Transverse colon (tissue), 4 donors: Measurements from ENCODE around the gene ELMO3. TPM values are rescaled to one million over a fixed set of nuclear protein-coding genes. Genes with fewer than 3 reads are reported as not detected.

Experiments
- DNase-seq: peaks from one replicate; pipeline ENCODE4 v3.0.0-alpha.2; 2019
- H3K27ac ChIP-seq, 4 donors: fragments of 200-600 bp; sonication (generic); 2 replicates each; pipeline ENCODE4 v1.5.1; 2016 to 2018; ENCODE audit warnings: inconsistent platforms in 4 of 4
- H3K27me3 ChIP-seq: fragments of 200-600 bp; sonication (generic); 2 replicates; pipeline ENCODE4 v1.5.1; 2017; ENCODE audit warnings: inconsistent platforms
- H3K36me3 ChIP-seq, 4 donors: fragments of 200-600 bp; sonication (generic); 2 replicates each; pipeline ENCODE4 v1.5.1; 2017 to 2019; ENCODE audit warnings: inconsistent platforms in 4 of 4
- H3K4me1 ChIP-seq, 4 donors: fragments of 200-600 bp; sonication (generic); 2 replicates each; pipeline ENCODE4 v1.5.1; 2017 to 2020; ENCODE audit warnings: inconsistent platforms in 4 of 4
- H3K4me3 ChIP-seq, 4 donors: fragments of 200-600 bp; sonication (generic); 1 replicate in 1 of 4; 2 replicates in 3 of 4; pipeline versions ENCODE4 v1.5.1 to v1.6.1; 2017 to 2019; ENCODE audit warnings: inconsistent platforms in 4 of 4
- H3K9me3 ChIP-seq, 2 donors: fragments of 200-600 bp; sonication (generic); 2 replicates each; pipeline ENCODE4 v1.5.1; 2017 to 2019; ENCODE audit warnings: inconsistent platforms in 2 of 2
- CTCF ChIP-seq, 5 experiments: fragments of 200-600 bp in 3 of 5; fragments of 450-650 bp in 2 of 5; sonication (generic) in 3 of 5; IDR thresholded peaks; 1 replicate in 2 of 5; 2 replicates in 3 of 5; pipeline ENCODE4 v1.5.1; 2016 to 2017; ENCODE audit warnings: antibody characterized with exemption in 5 of 5, inconsistent platforms in 3 of 5, mild to moderate bottlenecking in 2 of 5, moderate library complexity in 1 of 5
- EP300 ChIP-seq: sonication (generic); formaldehyde crosslinking; IDR thresholded peaks from one replicate; pipeline ENCODE4 v1.6.1; 2017; ENCODE audit warnings: antibody characterized with exemption, low read depth
- POLR2A ChIP-seq: fragments of 450-650 bp; IDR thresholded peaks from one replicate; pipeline ENCODE4 v1.6.1; 2016; ENCODE audit warnings: antibody characterized with exemption, mild to moderate bottlenecking, moderate library complexity
- POLR2AphosphoS5 ChIP-seq, 3 donors: sonication (generic); formaldehyde crosslinking; IDR thresholded peaks; one replicate each; pipeline ENCODE4 v1.6.1; 2016; ENCODE audit warnings: antibody characterized with exemption in 3 of 3
- WGBS, 2 donors: methylation state at CpG; one replicate each; pipeline ENCODE4 v1.1.5; 2018; ENCODE audit warnings: low coverage in 1 of 2; 5-methylcytosine and 5-hydroxymethylcytosine counted together
- in situ Hi-C, 4 donors: fragments of 200-750 bp; cut with MboI; loops; one replicate each; pipeline versions ENCODE4 v1.15.0 to v1.15.1; 2017; ENCODE audit warnings: low sequenced_read_pairs in 3 of 4, low pct_ligation_motif_present in 1 of 4, low pct_unique_long_range_greater_than_20kb in 1 of 4
- intact Hi-C: fragments of 100-400 bp; cut with DNase I; formaldehyde crosslinking; loops from one replicate; pipeline ENCODE4 v1.15.1; 2023; ENCODE audit warnings: low total_unique reads
- total RNA-seq, 4 donors: library from RNA; depleted of rRNA; stranded (reverse); fragments of >200 nt; gene quantifications; one replicate each; pipeline ENCODE4 v1.1.0, GENCODE V29; 2016

Gene ELMO3
- total RNA-seq, 4 donors from 2014 or later: 61.0 to 91.5 (median 77.7) TPM

DNA sequence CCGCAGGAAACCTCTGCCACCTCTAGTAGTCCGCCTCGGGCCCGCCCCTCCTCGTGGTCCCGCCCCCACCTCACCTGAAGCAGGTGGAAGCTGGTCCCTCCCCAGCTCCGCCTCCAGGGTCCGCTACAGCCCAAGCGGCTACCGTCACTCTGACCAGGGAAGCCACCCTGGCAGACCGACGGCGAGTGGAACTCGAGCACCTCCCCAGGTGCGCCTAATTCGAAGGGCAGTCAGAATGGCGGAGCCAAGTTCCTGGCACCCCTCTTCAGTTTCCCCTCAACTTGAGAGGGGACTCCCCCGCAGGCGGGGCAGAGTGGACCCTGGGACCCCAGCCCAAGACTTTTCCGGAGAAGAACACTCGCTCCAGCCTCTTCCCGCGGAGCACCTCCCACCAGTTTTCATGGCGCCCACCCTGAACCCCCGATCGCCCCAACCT lies 47.8 kb downstream of the ELMO3 start:
- 1% methylated on average over 15 of the region's 26 CpGs; no CpG with 5 or more reads in 1 of the 2 donors for WGBS, 2 donors
- TF ChIP-seq CTCF (IDR thresholded peaks at IDR 0.05) (peak in 1 of 5 experiments; percentile 29), EP300 (no peak), POLR2A (peak; percentile 95), POLR2AphosphoS5 (IDR thresholded peaks at IDR 0.05) (peak; percentile 86 to 97 (median 96))
- Histone ChIP-seq H3K9me3 (no peaks in the 10 kb centered on the region), H3K27ac (peak overlapping the region; percentile 94 to 95 (median 94)), H3K27me3 (peaks cover 33% of the 10 kb centered on the region), H3K4me3 (peak overlapping the region; percentile 57 to 84 (median 63)), H3K36me3 (no peaks in the 10 kb centered on the region), H3K4me1 (peaks cover 33 to 58% (median 52%) of the 10 kb centered on the region in 4 donors)
- in situ Hi-C loops (no loop called here), intact Hi-C loops (no loop called here)
- peak; percentile 94 for DNase-seq

DNA sequence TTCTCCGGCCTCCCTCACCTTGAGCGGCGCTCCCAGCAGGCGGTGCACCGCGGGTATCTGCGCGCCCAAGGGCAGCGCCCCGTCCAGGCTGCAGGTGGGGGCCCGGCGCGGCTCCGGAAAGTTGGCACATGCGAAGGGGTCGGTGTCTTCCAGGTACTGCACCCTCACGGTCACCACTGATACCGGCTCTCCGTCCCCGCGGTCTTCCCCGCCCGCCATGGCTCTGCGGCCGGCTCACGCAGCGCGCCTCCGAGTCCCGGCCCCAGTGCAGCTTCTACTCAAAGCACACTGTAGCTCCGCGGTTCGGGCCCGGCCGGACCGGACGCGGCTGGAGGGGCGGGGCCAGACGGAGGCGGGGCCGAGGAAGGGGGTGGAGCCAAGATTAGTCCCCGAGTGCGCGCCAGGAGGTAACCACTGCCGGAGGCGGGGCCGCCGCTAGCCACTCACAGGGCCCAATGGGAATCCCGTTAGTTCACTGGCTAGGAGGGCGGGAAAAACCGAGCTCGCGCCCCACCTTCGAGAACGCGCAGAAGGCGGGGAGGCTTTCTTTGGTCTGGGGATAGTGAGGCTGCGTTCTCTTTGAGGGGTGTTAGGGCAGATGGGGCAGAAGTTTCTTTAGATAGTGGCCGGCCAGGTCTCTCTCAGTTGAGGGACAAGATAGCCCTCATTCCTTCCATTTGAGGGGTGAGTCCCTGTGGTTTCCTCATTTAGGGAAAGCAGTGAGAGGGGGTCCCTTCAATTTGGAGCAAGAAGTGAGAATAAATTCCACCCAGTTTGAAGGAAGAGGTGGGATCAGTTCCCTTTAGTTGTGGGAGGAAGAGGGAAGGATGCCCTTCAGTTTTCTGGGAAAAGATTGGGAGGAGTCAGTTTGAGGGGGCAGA lies 48.5 kb downstream of the ELMO3 start, which contains the start of gene FHOD1:
TSS of gene FHOD1 (minus strand) at position 290 of the 881 bp plus-strand sequence. CDS start at position 219, 71 bp downstream.
- no peaks in the 10 kb centered on the region for H3K36me3 ChIP-seq
- peaks cover 29 to 51% (median 45%) of the 10 kb centered on the region in 4 donors for H3K4me1 ChIP-seq
- H3K4me3 ChIP-seq: peak within 1 kb of the TSS; percentile 57 to 84 (median 63)
- in situ Hi-C loops (no loop called here), intact Hi-C loops (no loop called here)
- 0% methylated on average over 39 of the region's 60 CpGs; no CpG with 5 or more reads in 1 of the 2 donors for WGBS, 2 donors
- H3K9me3 ChIP-seq: no peaks in the 10 kb centered on the region
- H3K27me3 ChIP-seq: peaks cover 33% of the 10 kb centered on the region
- TF ChIP-seq CTCF (IDR thresholded peaks at IDR 0.05) (no peak), POLR2A (peak; percentile 87), EP300 (no peak), POLR2AphosphoS5 (IDR thresholded peaks at IDR 0.05) (peak; percentile 93 to 98 (median 94))
- DNase-seq: peak; percentile 100
- H3K27ac ChIP-seq: peak within 1 kb of the TSS; percentile 94 to 95 (median 94)

DNA sequence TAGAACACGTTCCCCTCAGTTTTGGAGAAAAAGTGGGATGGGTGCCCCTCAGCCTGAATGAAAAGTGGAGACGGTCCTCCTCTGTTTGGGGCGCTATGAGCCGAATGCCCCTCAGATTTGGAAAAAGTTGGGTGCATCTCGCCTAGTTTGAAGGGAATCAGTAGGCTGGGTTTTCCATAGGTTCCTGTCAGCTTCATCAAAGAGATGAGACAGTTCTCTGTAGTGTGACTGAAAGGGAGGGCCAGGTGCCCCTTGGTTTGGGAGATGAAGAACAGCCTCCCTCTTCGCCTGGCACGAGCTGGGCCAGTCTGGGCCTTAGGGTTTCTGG lies 49.1 kb downstream of the ELMO3 start:
- H3K36me3 ChIP-seq: no peaks in the 10 kb centered on the region
- no peaks in the 10 kb centered on the region for H3K9me3 ChIP-seq
- in situ Hi-C loops: no loop called here

More for the DNA sequence above, 49.1 kb downstream of the ELMO3 start:
- DNase-seq: no peak
- H3K27me3 ChIP-seq: peaks cover 33% of the 10 kb centered on the region
- intact Hi-C loops: no loop called here
- 4% methylated on average over 7 of the region's 7 CpGs; no CpG with 5 or more reads in 1 of the 2 donors for WGBS, 2 donors
- TF ChIP-seq POLR2AphosphoS5 (IDR thresholded peaks at IDR 0.05) (no peak), CTCF (IDR thresholded peaks at IDR 0.05) (no peak), POLR2A (no peak), EP300 (no peak)
- H3K4me1 ChIP-seq: peaks cover 29 to 47% (median 42%) of the 10 kb centered on the region in 4 donors
- H3K4me3 ChIP-seq: peak overlapping the region; percentile 15 to 84 (median 39)
- peak overlapping the region in 2 of 4 donors; percentile 94 to 95 for H3K27ac ChIP-seq
